GM21423 (cell line): ENCODE data around the gene EPB41L5.
"Not testable (repeated sequence)": the region's sequence is repeated elsewhere in the genome, so short reads cannot be mapped to it uniquely, and the experiment has no call there.

ENCODE experiments used
- ATAC-seq: cut with Tn5 transposase; IDR thresholded peaks from one replicate; pipeline ENCODE4 v1.9.1; 2021; ENCODE audit warnings: mild to moderate bottlenecking, moderate library complexity; ENCODE audit not compliant: unreplicated experiment

EPB41L5 gene

GRCh38 chr2:120192280-120192679 lies 179.4 kb downstream of the EPB41L5 start:
- no peak for ATAC-seq

- no peak for ATAC-seq
Observed at GRCh38 chr2:120195553-120195952, 182.7 kb downstream of the EPB41L5 start.

GRCh38 chr2:120199817-120200459 lies 187.1 kb downstream of the EPB41L5 start:
- ATAC-seq, result not testable (repeated sequence)

- ATAC-seq, result no peak
Observed at GRCh38 chr2:120203251-120204021, 190.6 kb downstream of the EPB41L5 start.

GRCh38 chr2:120204022-120204405 lies 191.1 kb downstream of the EPB41L5 start:
- ATAC-seq, result no peak

- no peak for ATAC-seq
Observed at GRCh38 chr2:120204417-120204816, 191.5 kb downstream of the EPB41L5 start.

GRCh38 chr2:120204945-120205670 lies 192.2 kb downstream of the EPB41L5 start:
- ATAC-seq, result no peak

- no peak for ATAC-seq
Observed at GRCh38 chr2:120206022-120206581, 193.2 kb downstream of the EPB41L5 start.

- no peak for ATAC-seq
Observed at GRCh38 chr2:120208381-120209353, 195.8 kb downstream of the EPB41L5 start.

GRCh38 chr2:120209427-120210269 lies 196.8 kb downstream of the EPB41L5 start:
- ATAC-seq, result no peak

GRCh38 chr2:120210270-120210693 lies 197.4 kb downstream of the EPB41L5 start:
- ATAC-seq, result no peak

GRCh38 chr2:120218181-120218580 lies 205.3 kb downstream of the EPB41L5 start:
- ATAC-seq, result no peak

GRCh38 chr2:120219291-120219690 lies 206.4 kb downstream of the EPB41L5 start:
- ATAC-seq, result no peak

GRCh38 chr2:120219766-120220165 lies 206.9 kb downstream of the EPB41L5 start:
- no peak for ATAC-seq

GRCh38 chr2:120220756-120221155 lies 207.9 kb downstream of the EPB41L5 start:
- no peak for ATAC-seq

GRCh38 chr2:120221616-120222015 lies 208.7 kb downstream of the EPB41L5 start:
- no peak for ATAC-seq

- ATAC-seq, result no peak
Observed at GRCh38 chr2:120222186-120223033, 209.5 kb downstream of the EPB41L5 start.
